ENCODE data around the gene DOK6.

DOK6 gene

GRCh38 chr18:69755856-69756496, 355.3 kb downstream of the DOK6 start:
- no peak for DNase-seq
- H3K36me3 Mint-ChIP-seq (ENCODE audit: low read depth), result peaks cover 30% of the 10 kb centered on the region
- TF ChIP-seq CTCF (IDR thresholded peaks at IDR 0.05), result no peak
- peaks cover 2% of the 10 kb centered on the region for H3K27me3 Mint-ChIP-seq (ENCODE audit: low read depth, poor library complexity)
- H3K9me3 Mint-ChIP-seq, result peaks cover 5% of the 10 kb centered on the region
- H3K27ac Mint-ChIP-seq, result no peak overlapping the region
- no peak overlapping the region for H3K4me3 Mint-ChIP-seq
- H3K4me1 Mint-ChIP-seq, result peaks cover 19% of the 10 kb centered on the region

GRCh38 chr18:69757733-69758132, 357.0 kb downstream of the DOK6 start:
- peaks cover 5% of the 10 kb centered on the region for H3K9me3 Mint-ChIP-seq
- TF ChIP-seq CTCF (IDR thresholded peaks at IDR 0.05), result no peak
- no peak overlapping the region for H3K4me3 Mint-ChIP-seq
- H3K27ac Mint-ChIP-seq, result no peak overlapping the region
- peaks cover 33% of the 10 kb centered on the region for H3K36me3 Mint-ChIP-seq (ENCODE audit: low read depth)
- H3K4me1 Mint-ChIP-seq, result peaks cover 19% of the 10 kb centered on the region
- H3K27me3 Mint-ChIP-seq (ENCODE audit: low read depth, poor library complexity), result peaks cover 6% of the 10 kb centered on the region
- no peak for DNase-seq

- DNase-seq, result no peak
- Mint-ChIP-seq H3K27ac (no peak overlapping the region), H3K9me3 (peaks cover 5% of the 10 kb centered on the region), H3K36me3 (ENCODE audit: low read depth) (peaks cover 37% of the 10 kb centered on the region), H3K4me1 (peaks cover 19% of the 10 kb centered on the region), H3K4me3 (no peak overlapping the region), H3K27me3 (ENCODE audit: low read depth, poor library complexity) (peaks cover 6% of the 10 kb centered on the region)
- TF ChIP-seq CTCF (IDR thresholded peaks at IDR 0.05), result no peak
Observed at GRCh38 chr18:69758458-69758857, 357.8 kb downstream of the DOK6 start.

- H3K4me3 Mint-ChIP-seq, result no peak overlapping the region
- no peak for TF ChIP-seq CTCF (IDR thresholded peaks at IDR 0.05)
- DNase-seq, result no peak
- H3K27me3 Mint-ChIP-seq (ENCODE audit: low read depth, poor library complexity), result peaks cover 6% of the 10 kb centered on the region
- peaks cover 36% of the 10 kb centered on the region for H3K36me3 Mint-ChIP-seq (ENCODE audit: low read depth)
- peaks cover 19% of the 10 kb centered on the region for H3K4me1 Mint-ChIP-seq
- peaks cover 5% of the 10 kb centered on the region for H3K9me3 Mint-ChIP-seq
- no peak overlapping the region for H3K27ac Mint-ChIP-seq
Observed at GRCh38 chr18:69759046-69759445, 358.4 kb downstream of the DOK6 start.

GRCh38 chr18:69763002-69763401, 362.3 kb downstream of the DOK6 start:
- H3K4me3 Mint-ChIP-seq, result no peak overlapping the region
- peaks cover 6% of the 10 kb centered on the region for H3K4me1 Mint-ChIP-seq
- H3K36me3 Mint-ChIP-seq (ENCODE audit: low read depth), result peaks cover 26% of the 10 kb centered on the region
- DNase-seq, result no peak
- peaks cover 4% of the 10 kb centered on the region for H3K27me3 Mint-ChIP-seq (ENCODE audit: low read depth, poor library complexity)
- no peak for TF ChIP-seq CTCF (IDR thresholded peaks at IDR 0.05)
- H3K9me3 Mint-ChIP-seq, result no peaks in the 10 kb centered on the region
- H3K27ac Mint-ChIP-seq, result no peak overlapping the region

- H3K27me3 Mint-ChIP-seq (ENCODE audit: low read depth, poor library complexity), result peaks cover 4% of the 10 kb centered on the region
- DNase-seq, result no peak
- no peak overlapping the region for H3K4me3 Mint-ChIP-seq
- no peak for TF ChIP-seq CTCF (IDR thresholded peaks at IDR 0.05)
- no peak overlapping the region for H3K27ac Mint-ChIP-seq
- H3K4me1 Mint-ChIP-seq, result no peaks in the 10 kb centered on the region
- H3K36me3 Mint-ChIP-seq (ENCODE audit: low read depth), result peaks cover 26% of the 10 kb centered on the region
- H3K9me3 Mint-ChIP-seq, result no peaks in the 10 kb centered on the region
Observed at GRCh38 chr18:69763821-69764220, 363.1 kb downstream of the DOK6 start.

Measured in nephron progenitor cell (in vitro differentiated cells).